HepG2 (cell line): ENCODE measurements around the gene SLC16A4. TPM values are rescaled to one million over a fixed set of nuclear protein-coding genes. Genes with fewer than 3 reads are reported as not detected.

ENCODE experiments used
- CHD2 ChIP-seq: IDR thresholded peaks from 2 replicates; pipeline ENCODE4 v1.6.1; 2011; ENCODE audit warnings: low read depth, low read length, improper control_type of control experiment
- CREB1 ChIP-seq, 2 experiments: fragments of 450-650 bp in 1 of 2; IDR thresholded peaks; 2 replicates each; pipeline ENCODE4 v1.6.1; 2016 to 2017; ENCODE audit warnings: control low read depth in 1 of 2, mild to moderate bottlenecking in 1 of 2, missing compliant biosample characterization in 1 of 2, missing genetic modification characterization in 1 of 2
- ELF3 ChIP-seq: IDR thresholded peaks from 2 replicates; pipeline ENCODE4 v1.6.1; 2016; ENCODE audit warnings: missing genetic modification reagents, missing compliant biosample characterization
- GMEB2 ChIP-seq: IDR thresholded peaks from 2 replicates; pipeline ENCODE4 v1.6.1; 2016; ENCODE audit warnings: missing biosample characterization, missing genetic modification reagents, low read depth
- HNRNPUL1 ChIP-seq: fragments of 200-400 bp; formaldehyde crosslinking; IDR thresholded peaks from 2 replicates; pipeline ENCODE4 v1.6.1; 2017; ENCODE audit warnings: low read depth, mild to moderate bottlenecking, low read length, moderate library complexity
- MAX ChIP-seq: IDR thresholded peaks from 2 replicates; pipeline ENCODE4 v1.6.1; 2012; ENCODE audit warnings: inconsistent platforms
- MXD4 ChIP-seq: IDR thresholded peaks from 2 replicates; pipeline ENCODE4 v1.6.1; 2016; ENCODE audit warnings: mild to moderate bottlenecking, missing biosample characterization, missing genetic modification reagents
- NR1H2 ChIP-seq: sonication (generic); formaldehyde crosslinking; IDR thresholded peaks from 2 replicates; pipeline ENCODE4 v1.8.1; 2022; ENCODE audit warnings: low read depth, missing genetic modification reagents, borderline replicate concordance
- NRL ChIP-seq: sonication (generic); formaldehyde crosslinking; IDR thresholded peaks from 2 replicates; pipeline ENCODE4 v1.5.0; 2020; ENCODE audit warnings: missing genetic modification reagents, mild to moderate bottlenecking, moderate library complexity, borderline replicate concordance
- PAXIP1 ChIP-seq: sonication (generic); formaldehyde crosslinking; conservative IDR thresholded peaks from 2 replicates; pipeline ENCODE4 v1.4.0; 2020; ENCODE audit warnings: mild to moderate bottlenecking, missing genetic modification reagents, moderate library complexity
- POLR2G ChIP-seq: fragments of 200-400 bp; formaldehyde crosslinking; IDR thresholded peaks from 2 replicates; pipeline ENCODE4 v1.6.1; 2018; ENCODE audit warnings: mild to moderate bottlenecking, low read depth, low read length, moderate library complexity
- ZBTB26 ChIP-seq: IDR thresholded peaks from 2 replicates; pipeline ENCODE4 v1.6.1; 2016; ENCODE audit warnings: missing compliant biosample characterization, missing genetic modification reagents, borderline replicate concordance
- ZNF513 ChIP-seq: sonication (generic); formaldehyde crosslinking; conservative IDR thresholded peaks from 2 replicates; pipeline ENCODE4 v1.5.0; 2020; ENCODE audit warnings: missing genetic modification reagents
- ZNF552 ChIP-seq: sonication (generic); formaldehyde crosslinking; IDR thresholded peaks from 2 replicates; pipeline ENCODE4 v1.9.0; 2022; ENCODE audit warnings: missing genetic modification reagents, mild to moderate bottlenecking, borderline replicate concordance
- ZNF615 ChIP-seq: sonication (generic); formaldehyde crosslinking; IDR thresholded peaks from 2 replicates; pipeline ENCODE4 v1.5.0; 2020; ENCODE audit warnings: mild to moderate bottlenecking, missing genetic modification reagents, borderline replicate concordance
- ZNF879 ChIP-seq: sonication (generic); formaldehyde crosslinking; IDR thresholded peaks from 2 replicates; pipeline ENCODE4 v1.8.1; 2023; ENCODE audit warnings: missing genetic modification reagents
- polyA plus RNA-seq, 8 experiments: library from polyadenylated mRNA; depleted of rRNA in 3 of 8; stranded (reverse) in 7 of 8; unstranded in 1 of 8; fragments of >200 nt; fragmentation: Illumina TruSeq in 4 of 8; extraction: Trizol in 4 of 8; gene quantifications; 2 replicates each; pipeline versions ENCODE4 v1.2.1 to v1.2.3, GENCODE V29; 2011 to 2016; ENCODE audit warnings: low read depth in 4 of 8, missing spikeins in 1 of 8, mixed read lengths in 1 of 8; ENCODE audit not compliant: insufficient read depth in 1 of 8
- total RNA-seq, 5 experiments: library from RNA; depleted of rRNA; stranded (reverse); fragments of >200 nt; fragmentation: Illumina TruSeq; extraction: Trizol; gene quantifications; 2 replicates each; pipeline ENCODE4 v1.2.3, GENCODE V29; 2016; ENCODE audit warnings: low read depth in 1 of 5
- TF ChIP-seq, protein P1 (sequence below): sonication (generic); formaldehyde crosslinking; IDR thresholded peaks from 2 replicates; pipeline ENCODE4 v1.4.0; 2020; ENCODE audit warnings: missing genetic modification reagents
- TF ChIP-seq, protein P2 (sequence below): sonication (generic); formaldehyde crosslinking; IDR thresholded peaks from 2 replicates; pipeline ENCODE4 v1.5.0; 2020; ENCODE audit warnings: missing genetic modification reagents, mild to moderate bottlenecking, borderline replicate concordance

Gene SLC16A4
- total and polyA plus RNA-seq, 2 of the 13 experiments (the other 11 are each of a cell fraction or from before 2014, with no cell fraction given), result 1.1 to 1.5 TPM

DNA sequence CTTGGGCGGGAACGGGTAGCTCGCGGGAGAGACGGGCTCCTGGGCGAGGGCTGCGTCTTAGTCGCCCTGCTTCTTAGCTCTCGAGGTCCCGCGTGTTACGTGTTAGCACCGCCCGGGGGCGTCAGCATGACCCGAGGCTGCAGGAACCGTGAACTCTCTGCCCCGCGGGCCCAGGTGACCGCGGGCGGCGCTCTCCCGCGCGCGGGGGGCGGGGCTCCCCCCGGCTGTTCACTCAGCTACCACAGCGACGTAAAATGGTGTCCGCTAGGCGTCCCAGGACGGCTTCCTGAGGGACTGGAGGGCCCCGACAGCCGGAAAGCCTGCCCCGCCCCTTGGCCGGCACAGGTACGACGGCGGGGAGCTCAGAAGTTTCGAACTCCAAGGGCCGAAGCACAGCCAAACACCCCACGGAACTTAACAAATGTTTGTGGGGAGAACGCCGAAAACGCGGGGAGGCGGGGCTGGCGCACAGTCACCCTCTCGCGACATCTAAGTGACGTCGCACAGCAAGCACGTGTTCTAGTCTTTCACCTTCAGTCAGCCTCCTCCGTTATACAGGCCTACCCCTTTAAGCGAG, 52.4 kb downstream of the SLC16A4 start (continued):
- TF ChIP-seq, protein P1, sequence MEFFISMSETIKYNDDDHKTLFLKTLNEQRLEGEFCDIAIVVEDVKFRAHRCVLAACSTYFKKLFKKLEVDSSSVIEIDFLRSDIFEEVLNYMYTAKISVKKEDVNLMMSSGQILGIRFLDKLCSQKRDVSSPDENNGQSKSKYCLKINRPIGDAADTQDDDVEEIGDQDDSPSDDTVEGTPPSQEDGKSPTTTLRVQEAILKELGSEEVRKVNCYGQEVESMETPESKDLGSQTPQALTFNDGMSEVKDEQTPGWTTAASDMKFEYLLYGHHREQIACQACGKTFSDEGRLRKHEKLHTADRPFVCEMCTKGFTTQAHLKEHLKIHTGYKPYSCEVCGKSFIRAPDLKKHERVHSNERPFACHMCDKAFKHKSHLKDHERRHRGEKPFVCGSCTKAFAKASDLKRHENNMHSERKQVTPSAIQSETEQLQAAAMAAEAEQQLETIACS (CRISPR knock-in tag), result peak; percentile 59; the same call in 1 of the 2 replicates
- TF ChIP-seq CREB1 (IDR thresholded peaks at IDR 0.05) (peak; percentile 88), CREB1 (CRISPR knock-in tag; IDR thresholded peaks at IDR 0.05) (no peak; the same call in none of the 2 replicates), MXD4 (CRISPR knock-in tag) (peak; percentile 67; the same call in 1 of the 2 replicates), HNRNPUL1 (0 out of 2 replicates have a peak, but pooled peaks have one; percentile 20), CHD2 (no peak), PAXIP1 (peak; percentile 33), ZNF552 (CRISPR knock-in tag) (0 out of 2 replicates have a peak, but pooled peaks have one; percentile 65), NR1H2 (CRISPR knock-in tag) (0 out of 2 replicates have a peak, but pooled peaks have one; percentile 45), POLR2G (peak; percentile 70), ELF3 (CRISPR knock-in tag) (peak; percentile 12; the same call in 1 of the 2 replicates), NRL (peak; percentile 79), GMEB2 (CRISPR knock-in tag) (peak; percentile 26; the same call in 1 of the 2 replicates), MAX (peak; percentile 95), ZNF879 (CRISPR knock-in tag) (no peak), ZNF513 (CRISPR knock-in tag) (no peak), ZNF615 (CRISPR knock-in tag) (no peak), ZBTB26 (no peak; the same call in 1 of the 2 replicates)
- TF ChIP-seq, protein P2, sequence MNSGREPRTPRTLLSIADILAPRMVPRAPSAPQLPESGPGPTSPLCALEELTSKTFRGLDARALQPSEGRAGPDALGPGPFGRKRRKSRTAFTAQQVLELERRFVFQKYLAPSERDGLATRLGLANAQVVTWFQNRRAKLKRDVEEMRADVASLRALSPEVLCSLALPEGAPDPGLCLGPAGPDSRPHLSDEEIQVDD (CRISPR knock-in tag), result no peak
